ENCODE results near the gene ELMO1.

- TF ChIP-seq CTCF (IDR thresholded peaks at IDR 0.05) (no peak), POLR2A (IDR thresholded peaks at IDR 0.05) (no peak), EP300 (IDR thresholded peaks at IDR 0.05) (no peak)
Measured at GRCh38 chr7:37173670-37174069, 275.0 kb downstream of the ELMO1 start.

Data from ovary (tissue), 3 donors.